KMS-11 (cell line): ENCODE data around the gene RMI2.

Experiments
- H2AFZ ChIP-seq: fragments of 200-600 bp; sonication (generic); 2 replicates; pipeline ENCODE4 v1.6.1; 2016; ENCODE audit warnings: antibody characterized with exemption, mixed run types, low read depth
- H3K27ac ChIP-seq: fragments of 200-600 bp; sonication (generic); 2 replicates; pipeline ENCODE4 v1.6.1; 2016; ENCODE audit warnings: mild to moderate bottlenecking, mixed run types
- H3K27me3 ChIP-seq: fragments of 200-600 bp; sonication (generic); 2 replicates; pipeline ENCODE4 v1.6.1; 2017; ENCODE audit warnings: mild to moderate bottlenecking, low read depth, mixed run types, moderate library complexity; ENCODE audit not compliant: insufficient read depth
- H3K36me3 ChIP-seq: fragments of 200-600 bp; sonication (generic); 2 replicates; pipeline ENCODE4 v1.6.1; 2017; ENCODE audit warnings: mild to moderate bottlenecking, mixed run types; ENCODE audit not compliant: insufficient read depth
- H3K4me1 ChIP-seq: fragments of 200-600 bp; sonication (generic); 2 replicates; pipeline ENCODE4 v1.6.1; 2016; ENCODE audit warnings: mild to moderate bottlenecking, low read depth, mixed run types; ENCODE audit not compliant: poor library complexity, severe bottlenecking
- H3K4me2 ChIP-seq: fragments of 200-600 bp; sonication (generic); 2 replicates; pipeline ENCODE4 v1.7.0; 2016; ENCODE audit warnings: mild to moderate bottlenecking, mixed run types
- H3K4me3 ChIP-seq: fragments of 200-600 bp; sonication (generic); IDR thresholded peaks from 2 replicates; pipeline ENCODE4 v1.6.1; 2017; ENCODE audit warnings: low read depth, low read length, mixed read lengths; ENCODE audit not compliant: insufficient read depth
- H3K79me2 ChIP-seq: fragments of 200-600 bp; sonication (generic); 2 replicates; pipeline ENCODE4 v1.6.1; 2016; ENCODE audit warnings: low read depth, mixed run types; ENCODE audit not compliant: insufficient read depth
- H3K9ac ChIP-seq: fragments of 200-600 bp; sonication (generic); 2 replicates; pipeline ENCODE4 v1.6.1; 2016; ENCODE audit warnings: mild to moderate bottlenecking, mixed run types
- H4K20me1 ChIP-seq: fragments of 200-600 bp; sonication (generic); 2 replicates; pipeline ENCODE4 v1.6.1; 2016; ENCODE audit warnings: mild to moderate bottlenecking, mixed run types; ENCODE audit not compliant: insufficient read depth
- CTCF ChIP-seq: fragments of 200-600 bp; sonication (generic); conservative IDR thresholded peaks from 2 replicates; pipeline ENCODE4 v1.6.1; 2017; ENCODE audit warnings: low read depth, mild to moderate bottlenecking, antibody characterized with exemption, low read length, moderate library complexity, mixed read lengths

Gene RMI2

GRCh38 chr16:11395949-11396240, 50.6 kb downstream of the RMI2 start:
- no peak overlapping the region for H2AFZ ChIP-seq
- H3K27me3 ChIP-seq: no peaks in the 10 kb centered on the region
- no peak overlapping the region for H3K9ac ChIP-seq
- H3K36me3 ChIP-seq: no peaks in the 10 kb centered on the region
- H3K79me2 ChIP-seq: no peaks in the 10 kb centered on the region
- H3K4me3 ChIP-seq: no peak overlapping the region
- no peaks in the 10 kb centered on the region for H4K20me1 ChIP-seq
- H3K4me1 ChIP-seq: peaks cover 5% of the 10 kb centered on the region
- H3K27ac ChIP-seq: no peak overlapping the region
- no peak for TF ChIP-seq CTCF
- H3K4me2 ChIP-seq: no peak overlapping the region

- Histone ChIP-seq H3K36me3 (no peaks in the 10 kb centered on the region), H3K27me3 (no peaks in the 10 kb centered on the region), H3K4me3 (no peak overlapping the region), H4K20me1 (no peaks in the 10 kb centered on the region), H2AFZ (no peak overlapping the region), H3K4me1 (peaks cover 5% of the 10 kb centered on the region), H3K79me2 (no peaks in the 10 kb centered on the region), H3K9ac (no peak overlapping the region), H3K4me2 (no peak overlapping the region), H3K27ac (no peak overlapping the region)
- peak; percentile 100 for TF ChIP-seq CTCF
Measured at GRCh38 chr16:11396241-11397048, 51.2 kb downstream of the RMI2 start.

GRCh38 chr16:11398136-11398535, 52.9 kb downstream of the RMI2 start:
- TF ChIP-seq CTCF: no peak
- no peak overlapping the region for H3K4me3 ChIP-seq
- no peak overlapping the region for H2AFZ ChIP-seq
- peaks cover 5% of the 10 kb centered on the region for H3K4me1 ChIP-seq
- no peaks in the 10 kb centered on the region for H3K27me3 ChIP-seq
- H3K4me2 ChIP-seq: no peak overlapping the region
- H4K20me1 ChIP-seq: no peaks in the 10 kb centered on the region
- H3K9ac ChIP-seq: no peak overlapping the region
- H3K79me2 ChIP-seq: no peaks in the 10 kb centered on the region
- H3K36me3 ChIP-seq: no peaks in the 10 kb centered on the region
- H3K27ac ChIP-seq: no peak overlapping the region

- Histone ChIP-seq H2AFZ (no peak overlapping the region), H3K27ac (no peak overlapping the region), H3K4me1 (peaks cover 5% of the 10 kb centered on the region), H4K20me1 (no peaks in the 10 kb centered on the region), H3K4me3 (no peak overlapping the region), H3K79me2 (no peaks in the 10 kb centered on the region), H3K9ac (no peak overlapping the region), H3K4me2 (no peak overlapping the region), H3K27me3 (no peaks in the 10 kb centered on the region), H3K36me3 (no peaks in the 10 kb centered on the region)
- TF ChIP-seq CTCF: no peak
Measured at GRCh38 chr16:11398851-11399250, 53.6 kb downstream of the RMI2 start.
